HL-60 (cell line): Measurements from ENCODE around the gene PXDC1.

Source experiments
- CTCF ChIP-seq: IDR thresholded peaks from one replicate; pipeline ENCODE4 v1.5.1; 2011; ENCODE audit warnings: low read length, control low read depth, inconsistent platforms; ENCODE audit not compliant: insufficient read depth
- REST ChIP-seq: IDR thresholded peaks from 2 replicates; pipeline ENCODE4 v1.6.1; 2012; ENCODE audit warnings: low read depth; ENCODE audit not compliant: insufficient replicate concordance

GRCh38 chr6:3683331-3683730 lies 68.2 kb downstream of the PXDC1 start:
- TF ChIP-seq CTCF (no peak), REST (no peak)
